Measurements from ENCODE around the gene DSC1. TPM values are rescaled to one million over a fixed set of nuclear protein-coding genes. Genes with fewer than 3 reads are reported as not detected.
"Not testable (repeated sequence)": the region's sequence is repeated elsewhere in the genome, so short reads cannot be mapped to it uniquely, and the experiment has no call there.

The DSC1 gene
- total RNA-seq, 4 donors from 2014 or later: 0.35 TPM; not detected in 3

- Histone ChIP-seq H3K27ac (no peak overlapping the region), H3K27me3 (no peaks in the 10 kb centered on the region), H3K4me3 (no peak overlapping the region), H3K9me3 (no peaks in the 10 kb centered on the region), H3K36me3 (no peaks in the 10 kb centered on the region), H3K4me1 (no peaks in the 10 kb centered on the region)
- TF ChIP-seq POLR2A (IDR thresholded peaks at IDR 0.05) (no peak), CTCF (IDR thresholded peaks at IDR 0.05) (no peak)
- DNase-seq: no peak
Measured at GRCh38 chr18:31134988-31135529, 27.6 kb downstream of the DSC1 start.

GRCh38 chr18:31129398-31130115, 33.1 kb downstream of the DSC1 start:
- no peaks in the 10 kb centered on the region for H3K36me3 ChIP-seq
- no peak overlapping the region for H3K4me3 ChIP-seq
- H3K4me1 ChIP-seq: no peaks in the 10 kb centered on the region
- H3K27me3 ChIP-seq: no peaks in the 10 kb centered on the region
- H3K27ac ChIP-seq: no peak overlapping the region
- H3K9me3 ChIP-seq: no peaks in the 10 kb centered on the region
- no peak for TF ChIP-seq CTCF (IDR thresholded peaks at IDR 0.05)
- TF ChIP-seq POLR2A (IDR thresholded peaks at IDR 0.05): no peak
- no peak for DNase-seq

GRCh38 chr18:31125878-31126277, 36.8 kb downstream of the DSC1 start:
- Histone ChIP-seq H3K27me3 (no peaks in the 10 kb centered on the region), H3K9me3 (no peaks in the 10 kb centered on the region), H3K27ac (no peak overlapping the region), H3K36me3 (no peaks in the 10 kb centered on the region), H3K4me3 (no peak overlapping the region), H3K4me1 (no peaks in the 10 kb centered on the region)
- TF ChIP-seq CTCF (IDR thresholded peaks at IDR 0.05): no peak
- no peak for DNase-seq

GRCh38 chr18:31123125-31123524, 39.5 kb downstream of the DSC1 start:
- DNase-seq, H3K4me3 ChIP-seq, H3K27me3 ChIP-seq, H3K9me3 ChIP-seq, H3K4me1 ChIP-seq, H3K27ac ChIP-seq, H3K36me3 ChIP-seq: not testable (repeated sequence)

GRCh38 chr18:31120594-31120993, 42.1 kb downstream of the DSC1 start:
- TF ChIP-seq CTCF (IDR thresholded peaks at IDR 0.05) (no peak), POLR2A (IDR thresholded peaks at IDR 0.05) (no peak)
- Histone ChIP-seq H3K9me3 (no peaks in the 10 kb centered on the region), H3K27ac (no peak overlapping the region), H3K36me3 (no peaks in the 10 kb centered on the region), H3K4me3 (no peak overlapping the region), H3K4me1 (no peaks in the 10 kb centered on the region), H3K27me3 (no peaks in the 10 kb centered on the region)
- DNase-seq: no peak

GRCh38 chr18:31116853-31117595, 45.6 kb downstream of the DSC1 start:
- no peaks in the 10 kb centered on the region for H3K36me3 ChIP-seq
- H3K27me3 ChIP-seq: no peaks in the 10 kb centered on the region
- TF ChIP-seq CTCF (IDR thresholded peaks at IDR 0.05) (no peak), POLR2A (IDR thresholded peaks at IDR 0.05) (no peak)
- no peak overlapping the region for H3K4me3 ChIP-seq
- H3K4me1 ChIP-seq: no peaks in the 10 kb centered on the region
- no peak for DNase-seq
- no peaks in the 10 kb centered on the region for H3K9me3 ChIP-seq
- H3K27ac ChIP-seq: no peak overlapping the region

Measured in Peyer's patch (tissue), 4 donors.